Activated T-cell treated with anti-CD3 and anti-CD28 coated beads, Interleukin-2, amount 50 U/mL, for 72 hours (primary cell): ENCODE data around the gene NPBWR2. TPM values are rescaled to one million over a fixed set of nuclear protein-coding genes. Genes with fewer than 3 reads are reported as not detected.
A peak's percentile ranks its signal among the peaks of the same experiment; 100 is the strongest.
"Not testable (repeated sequence)": the region's sequence is repeated elsewhere in the genome, so short reads cannot be mapped to it uniquely, and the experiment has no call there.

Experiments
- ATAC-seq, 2 donors: fragments of 150-1000 bp; cut with Tn5 transposase; replicated peaks in 1 of 2; 2 replicates each; pipeline ENCODE4 v1.10.0; 2021; ENCODE audit warnings: moderate library complexity in 2 of 2, mild to moderate bottlenecking in 1 of 2
- DNase-seq, 2 donors: peaks; one replicate each; pipeline ENCODE4 v3.0.0; 2021 to 2022; ENCODE audit warnings: mixed read lengths in 1 of 2
- H3K27ac Mint-ChIP-seq: one replicate; pipeline ENCODE4 v1.8.0; 2022; ENCODE audit warnings: mild to moderate bottlenecking, moderate library complexity, mixed read lengths
- H3K27me3 Mint-ChIP-seq: one replicate; pipeline ENCODE4 v1.8.0; 2022; ENCODE audit warnings: low read depth, mixed read lengths
- H3K36me3 Mint-ChIP-seq, 2 donors: one replicate each; pipeline ENCODE4 v1.8.0; 2022; ENCODE audit warnings: mixed read lengths in 2 of 2, mild to moderate bottlenecking in 1 of 2; ENCODE audit not compliant: insufficient read depth in 2 of 2
- H3K4me1 Mint-ChIP-seq: one replicate; pipeline ENCODE4 v1.8.0; 2022; ENCODE audit warnings: low read depth, mixed read lengths
- H3K4me3 Mint-ChIP-seq, 2 donors: one replicate each; pipeline ENCODE4 v1.8.0; 2022; ENCODE audit warnings: mild to moderate bottlenecking in 2 of 2, mixed read lengths in 2 of 2, moderate library complexity in 2 of 2
- H3K9me3 Mint-ChIP-seq, 2 donors: one replicate each; pipeline ENCODE4 v1.8.0; 2022; ENCODE audit warnings: mixed read lengths in 2 of 2
- total RNA-seq, 2 donors: library from RNA; stranded (reverse); gene quantifications; one replicate each; pipeline ENCODE4 v1.2.3, GENCODE V29; 2022

Gene NPBWR2
- total RNA-seq, 2 donors from 2014 or later = not detected

GRCh38 chr20:64099880-64100565 lies 7.3 kb downstream of the NPBWR2 start:
- no peak overlapping the region for H3K4me3 Mint-ChIP-seq
- peaks cover 20% of the 10 kb centered on the region for H3K4me1 Mint-ChIP-seq
- H3K27me3 Mint-ChIP-seq = peaks cover 23% of the 10 kb centered on the region
- DNase-seq (no peak), ATAC-seq (peak in 1 of 2 donors; percentile 12)
- H3K27ac Mint-ChIP-seq = no peak overlapping the region
- peaks cover 2 to 5% of the 10 kb centered on the region in 2 donors for H3K36me3 Mint-ChIP-seq
- H3K9me3 Mint-ChIP-seq = peaks cover 4 to 5% of the 10 kb centered on the region in 2 donors

- H3K36me3 Mint-ChIP-seq = peaks cover 2 to 5% of the 10 kb centered on the region in 2 donors
- H3K27me3 Mint-ChIP-seq = peaks cover 23% of the 10 kb centered on the region
- DNase-seq (no peak), ATAC-seq (no peak)
- H3K4me3 Mint-ChIP-seq = no peak overlapping the region
- H3K27ac Mint-ChIP-seq = no peak overlapping the region
- H3K9me3 Mint-ChIP-seq = peaks cover 4 to 5% of the 10 kb centered on the region in 2 donors
- peaks cover 20% of the 10 kb centered on the region for H3K4me1 Mint-ChIP-seq
Observed at GRCh38 chr20:64099086-64099786, 8.1 kb downstream of the NPBWR2 start.

- Mint-ChIP-seq H3K4me1 (peaks cover 20% of the 10 kb centered on the region), H3K9me3 (peaks cover 4 to 5% of the 10 kb centered on the region in 2 donors), H3K27ac (no peak overlapping the region), H3K27me3 (peaks cover 19% of the 10 kb centered on the region), H3K36me3 (peaks cover 2 to 5% of the 10 kb centered on the region in 2 donors), H3K4me3 (no peak overlapping the region)
- ATAC-seq (no peak), DNase-seq (no peak)
Observed at GRCh38 chr20:64098471-64099013, 8.8 kb downstream of the NPBWR2 start.

GRCh38 chr20:64096535-64096934 lies 10.8 kb downstream of the NPBWR2 start:
- no peak overlapping the region for H3K4me3 Mint-ChIP-seq
- H3K27ac Mint-ChIP-seq = no peak overlapping the region
- peaks cover 7% of the 10 kb centered on the region for H3K27me3 Mint-ChIP-seq
- ATAC-seq (no peak), DNase-seq (no peak)
- peaks cover 4 to 5% of the 10 kb centered on the region in 2 donors for H3K9me3 Mint-ChIP-seq
- peaks cover 16% of the 10 kb centered on the region for H3K4me1 Mint-ChIP-seq
- H3K36me3 Mint-ChIP-seq = peaks cover 2 to 5% of the 10 kb centered on the region in 2 donors

- Mint-ChIP-seq H3K27me3 (peaks cover 1% of the 10 kb centered on the region), H3K4me1 (peaks cover 9% of the 10 kb centered on the region), H3K27ac (no peak overlapping the region), H3K36me3 (peaks cover 2 to 5% of the 10 kb centered on the region in 2 donors), H3K9me3 (peaks cover 4 to 5% of the 10 kb centered on the region in 2 donors), H3K4me3 (no peak overlapping the region)
- DNase-seq (no peak), ATAC-seq (peak in 1 of 2 donors; percentile 53)
Observed at GRCh38 chr20:64095927-64096326, 11.4 kb downstream of the NPBWR2 start.

GRCh38 chr20:64095455-64095854 lies 11.9 kb downstream of the NPBWR2 start:
- peaks cover 4 to 5% of the 10 kb centered on the region in 2 donors for H3K9me3 Mint-ChIP-seq
- ATAC-seq (no peak), DNase-seq (no peak)
- H3K27ac Mint-ChIP-seq = no peak overlapping the region
- no peaks in the 10 kb centered on the region for H3K27me3 Mint-ChIP-seq
- peaks cover 5% of the 10 kb centered on the region for H3K4me1 Mint-ChIP-seq
- H3K36me3 Mint-ChIP-seq = peaks cover 2 to 5% of the 10 kb centered on the region in 2 donors
- no peak overlapping the region for H3K4me3 Mint-ChIP-seq

- Mint-ChIP-seq H3K4me3 (no peak overlapping the region), H3K27me3 (no peaks in the 10 kb centered on the region), H3K36me3 (peaks cover 2 to 5% of the 10 kb centered on the region in 2 donors), H3K27ac (no peak overlapping the region), H3K4me1 (no peaks in the 10 kb centered on the region), H3K9me3 (peaks cover 4 to 5% of the 10 kb centered on the region in 2 donors)
- ATAC-seq (no peak), DNase-seq (no peak)
Observed at GRCh38 chr20:64093013-64093503, 14.3 kb downstream of the NPBWR2 start.

GRCh38 chr20:64092258-64093012 lies 14.9 kb downstream of the NPBWR2 start:
- H3K4me1 Mint-ChIP-seq = no peaks in the 10 kb centered on the region
- DNase-seq (no peak), ATAC-seq (no peak)
- H3K9me3 Mint-ChIP-seq = peaks cover 4 to 7% of the 10 kb centered on the region in 2 donors
- H3K4me3 Mint-ChIP-seq = no peak overlapping the region
- no peaks in the 10 kb centered on the region for H3K27me3 Mint-ChIP-seq
- H3K27ac Mint-ChIP-seq = no peak overlapping the region
- H3K36me3 Mint-ChIP-seq = peaks cover 2 to 6% of the 10 kb centered on the region in 2 donors

GRCh38 chr20:64091770-64092169 lies 15.6 kb downstream of the NPBWR2 start:
- Mint-ChIP-seq H3K36me3 (peaks cover under 1 to 5% of the 10 kb centered on the region in 2 donors), H3K4me1 (no peaks in the 10 kb centered on the region), H3K9me3 (peaks cover 2 to 5% of the 10 kb centered on the region in 2 donors), H3K27ac (no peak overlapping the region), H3K27me3 (no peaks in the 10 kb centered on the region), H3K4me3 (no peak overlapping the region)
- DNase-seq = no peak
- no peak for ATAC-seq

GRCh38 chr20:64091340-64091739 lies 16.0 kb downstream of the NPBWR2 start:
- no peak overlapping the region for H3K27ac Mint-ChIP-seq
- peaks cover 0 to 1% of the 10 kb centered on the region in 2 donors for H3K36me3 Mint-ChIP-seq
- peaks cover 2% of the 10 kb centered on the region in 2 donors for H3K9me3 Mint-ChIP-seq
- H3K4me3 Mint-ChIP-seq = no peak overlapping the region
- H3K4me1 Mint-ChIP-seq = no peaks in the 10 kb centered on the region
- no peak for ATAC-seq
- no peak for DNase-seq
- no peaks in the 10 kb centered on the region for H3K27me3 Mint-ChIP-seq

GRCh38 chr20:64090165-64090564 lies 17.2 kb downstream of the NPBWR2 start:
- Mint-ChIP-seq H3K4me1 (no peaks in the 10 kb centered on the region), H3K36me3 (peaks cover 0 to 1% of the 10 kb centered on the region in 2 donors), H3K4me3 (no peak overlapping the region), H3K9me3 (peaks cover 2% of the 10 kb centered on the region in 2 donors), H3K27ac (no peak overlapping the region), H3K27me3 (no peaks in the 10 kb centered on the region)
- DNase-seq (no peak), ATAC-seq (no peak)

- not testable (repeated sequence) for H3K9me3 Mint-ChIP-seq, ATAC-seq, H3K27me3 Mint-ChIP-seq, H3K36me3 Mint-ChIP-seq, H3K4me1 Mint-ChIP-seq, H3K27ac Mint-ChIP-seq, H3K4me3 Mint-ChIP-seq, DNase-seq
Observed at GRCh38 chr20:64088586-64088985, 18.8 kb downstream of the NPBWR2 start.
